Cardiac fibroblast (primary cell): ENCODE data around the gene STN1.

Experiments used
- DNase-seq, 2 donors: peaks; one replicate each; pipeline versions ENCODE4 v3.0.0 to v3.0.0-alpha.2; 2010; ENCODE audit warnings: low read depth in 2 of 2
- H3K4me3 ChIP-seq, 2 donors: replicated peaks in 1 of 2; 1 replicate in 1 of 2; 2 replicates in 1 of 2; pipeline ENCODE4 v1.5.1; 2011; ENCODE audit warnings: low read depth in 2 of 2, low read length in 2 of 2, mild to moderate bottlenecking in 2 of 2, moderate library complexity in 1 of 2
- TF ChIP-seq, protein P1 (sequence below): IDR thresholded peaks from one replicate; pipeline ENCODE4 v1.5.1; 2011; ENCODE audit warnings: low read depth, mild to moderate bottlenecking, low read length, inconsistent platforms

The STN1 gene

DNA sequence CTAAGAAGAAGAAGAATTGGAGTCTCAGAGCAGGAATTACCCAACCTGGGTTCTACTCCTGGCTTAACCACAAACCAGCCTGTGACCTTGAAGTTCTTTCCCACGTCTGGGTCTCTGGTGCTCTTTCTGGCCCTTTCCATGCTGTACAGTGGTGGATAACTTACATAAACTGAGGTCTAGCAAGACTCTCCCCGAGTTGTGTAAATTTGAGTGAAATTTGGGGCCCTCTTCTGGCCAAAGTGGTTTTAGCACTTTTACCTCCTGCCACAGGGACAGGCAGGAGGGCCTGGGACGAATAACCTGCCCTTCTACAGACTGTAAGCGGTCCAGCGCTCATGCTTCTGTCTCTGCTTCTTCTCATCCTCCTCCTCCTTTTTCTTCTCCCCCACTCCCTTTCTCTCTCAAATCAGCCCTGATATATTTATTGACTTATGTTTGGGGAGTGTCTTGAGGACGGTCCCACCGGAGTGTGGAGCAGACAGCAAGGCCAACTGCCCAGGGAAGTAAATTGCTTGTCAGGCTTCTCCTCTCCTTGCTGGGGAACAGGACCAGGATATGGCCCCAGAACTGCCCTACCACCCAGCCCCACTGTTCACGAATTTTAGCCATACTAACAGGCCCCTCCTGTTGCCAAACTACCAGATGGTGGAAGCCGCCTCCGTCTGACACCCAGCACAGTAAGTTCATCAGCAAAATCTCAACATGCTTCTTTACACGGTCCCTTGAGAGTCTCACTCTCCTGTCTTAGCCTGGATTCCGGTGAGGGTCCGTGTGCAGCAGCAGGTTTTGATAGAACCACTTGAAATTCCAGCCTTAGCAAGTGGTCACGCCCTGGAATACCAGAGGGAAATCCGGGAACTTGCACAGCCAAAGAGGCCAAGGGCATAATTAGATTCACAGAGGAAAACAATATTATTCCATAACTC, 58.6 kb downstream of the STN1 start:
- H3K4me3 ChIP-seq, result no peak overlapping the region
- DNase-seq, result peak; percentile 82 to 83
- TF ChIP-seq, protein P1, sequence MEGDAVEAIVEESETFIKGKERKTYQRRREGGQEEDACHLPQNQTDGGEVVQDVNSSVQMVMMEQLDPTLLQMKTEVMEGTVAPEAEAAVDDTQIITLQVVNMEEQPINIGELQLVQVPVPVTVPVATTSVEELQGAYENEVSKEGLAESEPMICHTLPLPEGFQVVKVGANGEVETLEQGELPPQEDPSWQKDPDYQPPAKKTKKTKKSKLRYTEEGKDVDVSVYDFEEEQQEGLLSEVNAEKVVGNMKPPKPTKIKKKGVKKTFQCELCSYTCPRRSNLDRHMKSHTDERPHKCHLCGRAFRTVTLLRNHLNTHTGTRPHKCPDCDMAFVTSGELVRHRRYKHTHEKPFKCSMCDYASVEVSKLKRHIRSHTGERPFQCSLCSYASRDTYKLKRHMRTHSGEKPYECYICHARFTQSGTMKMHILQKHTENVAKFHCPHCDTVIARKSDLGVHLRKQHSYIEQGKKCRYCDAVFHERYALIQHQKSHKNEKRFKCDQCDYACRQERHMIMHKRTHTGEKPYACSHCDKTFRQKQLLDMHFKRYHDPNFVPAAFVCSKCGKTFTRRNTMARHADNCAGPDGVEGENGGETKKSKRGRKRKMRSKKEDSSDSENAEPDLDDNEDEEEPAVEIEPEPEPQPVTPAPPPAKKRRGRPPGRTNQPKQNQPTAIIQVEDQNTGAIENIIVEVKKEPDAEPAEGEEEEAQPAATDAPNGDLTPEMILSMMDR, result peak; percentile 72

DNA sequence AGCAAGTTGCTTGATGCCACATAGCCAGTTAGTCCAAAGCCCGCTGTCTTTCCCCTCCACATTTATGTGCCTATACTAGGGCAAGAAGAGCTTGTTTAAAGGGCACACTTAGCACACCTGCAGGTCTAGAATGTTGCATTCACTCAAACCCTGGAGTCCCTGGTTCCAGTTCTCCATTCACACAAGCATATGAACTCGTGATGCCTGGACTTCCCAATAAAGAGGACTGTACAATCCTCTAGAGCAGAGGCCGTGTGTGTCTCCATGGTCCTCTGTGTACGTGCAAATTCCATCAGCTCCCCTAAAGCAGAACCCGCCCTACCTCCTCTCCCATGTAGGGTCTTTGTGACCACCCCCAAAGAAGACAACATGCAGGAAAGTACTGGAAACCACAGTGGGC, 59.6 kb downstream of the STN1 start:
- DNase-seq, result no peak
- TF ChIP-seq, protein P1, result no peak
- H3K4me3 ChIP-seq, result no peak overlapping the region

DNA sequence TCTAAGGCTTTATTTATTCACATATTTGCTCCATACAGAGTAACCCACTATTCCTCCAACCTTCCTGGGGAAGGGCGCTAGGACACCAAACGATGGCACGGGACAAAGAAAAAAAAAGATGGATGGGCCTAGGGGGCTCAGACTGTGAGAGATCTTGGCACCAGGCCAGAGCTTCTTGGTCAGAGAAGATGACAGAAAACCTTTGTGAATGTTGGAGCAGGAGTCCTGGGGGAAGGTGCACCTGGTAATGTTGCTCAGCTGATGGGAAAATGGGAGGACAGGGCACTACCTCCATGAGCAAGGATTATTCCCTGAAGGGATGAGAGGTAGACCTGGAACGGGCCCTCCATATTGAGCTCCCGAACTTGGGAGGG, 61.2 kb downstream of the STN1 start:
- TF ChIP-seq, protein P1, result no peak

DNA sequence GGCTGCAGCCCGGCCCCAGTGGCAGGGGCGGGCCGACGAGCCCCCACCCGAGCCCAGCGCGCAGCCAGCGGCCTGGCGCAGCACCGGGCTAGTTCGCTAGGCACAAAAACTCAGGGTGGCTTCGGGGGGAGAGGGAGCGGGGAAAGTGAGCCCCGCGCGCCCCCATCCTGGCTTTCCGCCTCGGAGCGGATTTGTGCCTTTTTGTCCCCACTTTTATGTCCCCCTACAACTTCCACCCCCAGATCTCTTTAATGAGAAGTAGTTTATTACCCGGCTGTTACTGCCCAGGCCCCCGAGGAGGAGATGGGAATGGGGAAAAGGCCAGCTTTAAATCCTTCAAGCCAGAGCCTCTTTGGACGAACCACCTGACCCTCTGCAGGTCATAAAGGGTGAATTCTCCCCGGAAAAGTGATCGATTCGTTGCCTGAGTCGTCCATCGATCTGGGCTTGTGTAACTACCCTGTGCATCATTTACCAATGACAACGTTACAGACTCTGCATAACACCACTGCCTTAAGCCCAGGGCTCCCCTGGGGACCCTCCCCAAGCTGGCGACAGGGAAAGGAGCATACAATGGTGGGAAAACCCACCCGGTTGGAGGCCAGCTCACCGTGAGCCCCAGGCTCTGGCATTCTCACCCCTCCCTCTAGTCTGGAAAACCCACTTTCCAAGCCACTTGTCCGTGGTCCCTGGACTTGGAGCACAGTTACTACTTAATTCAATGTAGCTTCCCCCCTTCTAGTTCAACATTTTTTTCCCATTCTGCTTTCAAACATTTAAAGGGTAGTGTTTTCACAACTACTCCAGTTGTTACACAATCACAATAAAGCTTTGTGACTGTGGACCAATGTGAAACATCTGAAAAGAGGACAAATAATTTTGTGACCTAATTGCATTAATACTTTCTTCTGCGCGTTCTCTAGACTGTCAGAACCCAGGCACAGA, 61.9 kb downstream of the STN1 start:
- H3K4me3 ChIP-seq, result peak overlapping the region; percentile 29 to 74
- TF ChIP-seq, protein P1, result no peak
- DNase-seq, result no peak

More for the DNA sequence above, 61.2 kb downstream of the STN1 start:
- no peak overlapping the region for H3K4me3 ChIP-seq
- no peak for DNase-seq

DNA sequence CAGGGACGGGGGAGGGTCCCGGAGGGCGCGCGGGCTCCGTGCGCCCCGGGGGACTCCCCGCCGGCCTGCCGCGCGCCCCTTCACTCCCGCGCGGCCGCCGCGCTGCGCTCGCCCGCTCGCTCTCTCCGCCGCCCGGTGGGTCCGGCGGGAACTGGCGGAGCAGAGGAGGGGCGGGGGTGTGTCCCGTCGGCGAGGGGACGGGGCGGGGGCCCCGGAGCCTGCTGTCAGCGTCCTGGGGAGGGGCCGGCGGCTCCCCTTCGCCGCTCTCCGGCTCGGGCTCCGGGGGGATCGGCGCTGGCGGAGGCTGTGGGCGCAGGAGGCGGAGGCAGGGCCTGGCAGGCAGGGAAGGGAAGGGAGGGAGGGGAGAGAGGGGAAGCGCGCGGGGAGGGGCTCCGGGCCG, 62.6 kb downstream of the STN1 start, which contains the start of gene SH3PXD2A:
SH3PXD2A (minus strand) TSS at position 153 of the 400 bp plus-strand sequence. CDS start 310 bp downstream, outside the sequence.
- H3K4me3 ChIP-seq, result peak within 1 kb of the TSS; percentile 65 to 74
- TF ChIP-seq, protein P1, result peak; percentile 0
- peak in 1 of 2 donors; percentile 33 for DNase-seq

GRCh38 chr10:103854686-103855391, 63.1 kb downstream of the STN1 start:
- DNase-seq, result peak in 1 of 2 donors; percentile 50
- H3K4me3 ChIP-seq, result peak overlapping the region; percentile 65 to 74
- TF ChIP-seq, protein P1, result peak; percentile 29
